Mammary epithelial cell (primary cell): ENCODE data around the gene APBA2.

Experiments used
- EZH2 ChIP-seq: IDR thresholded peaks from 2 replicates; pipeline ENCODE4 v1.6.1; 2012; ENCODE audit warnings: low read length, inconsistent platforms, borderline replicate concordance
- TF ChIP-seq, protein P1 (sequence below), 2 donors: IDR thresholded peaks in 1 of 2; conservative IDR thresholded peaks in 1 of 2; 2 replicates each; pipeline ENCODE4 v1.5.1; 2011 to 2012; ENCODE audit warnings: inconsistent platforms in 2 of 2, low read length in 2 of 2, mild to moderate bottlenecking in 2 of 2, control low read depth in 1 of 2, low read depth in 1 of 2; ENCODE audit not compliant: insufficient read depth in 1 of 2; ENCODE audit errors: extremely low read depth in 1 of 2

DNA sequence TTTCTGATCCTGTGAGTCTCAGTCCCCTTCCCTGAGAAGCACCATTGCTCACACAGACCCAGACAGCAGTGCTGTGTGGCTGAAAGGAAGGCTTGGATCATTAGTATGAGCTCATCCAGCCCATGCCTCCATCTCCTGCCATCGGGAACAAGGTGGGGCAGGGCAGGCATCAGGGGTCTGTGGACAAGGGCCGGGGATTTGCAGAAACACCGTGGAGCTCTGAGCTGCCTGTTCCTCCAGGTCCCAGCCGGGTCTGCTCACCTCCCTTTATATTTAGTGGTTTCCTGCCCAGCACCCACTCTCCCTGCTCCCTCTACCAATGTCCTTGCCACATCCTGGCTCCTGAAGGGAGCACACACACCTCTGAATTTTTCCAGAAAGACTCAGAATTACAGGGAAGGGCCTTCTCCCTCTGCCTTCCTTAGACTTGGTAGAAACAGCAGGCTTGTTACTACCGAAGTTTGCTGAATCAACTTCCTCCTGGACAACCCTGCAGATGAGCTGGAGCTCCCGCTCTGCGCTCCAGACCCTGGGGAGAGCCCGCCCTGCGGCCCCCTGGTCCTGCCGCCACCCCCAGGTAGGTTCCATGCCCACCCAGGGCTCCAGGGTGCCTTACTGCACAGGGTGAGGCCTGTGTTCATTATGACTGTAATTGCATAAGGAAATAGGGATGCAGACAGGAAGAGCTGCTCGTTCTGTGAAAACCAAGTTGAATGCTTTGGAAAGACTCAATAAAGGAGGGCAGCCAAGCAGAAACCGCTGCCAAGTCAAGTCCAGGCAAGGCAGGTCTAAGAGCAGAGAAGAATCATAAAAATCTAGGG, 255.7 kb downstream of the APBA2 start:
- TF ChIP-seq, protein P1, sequence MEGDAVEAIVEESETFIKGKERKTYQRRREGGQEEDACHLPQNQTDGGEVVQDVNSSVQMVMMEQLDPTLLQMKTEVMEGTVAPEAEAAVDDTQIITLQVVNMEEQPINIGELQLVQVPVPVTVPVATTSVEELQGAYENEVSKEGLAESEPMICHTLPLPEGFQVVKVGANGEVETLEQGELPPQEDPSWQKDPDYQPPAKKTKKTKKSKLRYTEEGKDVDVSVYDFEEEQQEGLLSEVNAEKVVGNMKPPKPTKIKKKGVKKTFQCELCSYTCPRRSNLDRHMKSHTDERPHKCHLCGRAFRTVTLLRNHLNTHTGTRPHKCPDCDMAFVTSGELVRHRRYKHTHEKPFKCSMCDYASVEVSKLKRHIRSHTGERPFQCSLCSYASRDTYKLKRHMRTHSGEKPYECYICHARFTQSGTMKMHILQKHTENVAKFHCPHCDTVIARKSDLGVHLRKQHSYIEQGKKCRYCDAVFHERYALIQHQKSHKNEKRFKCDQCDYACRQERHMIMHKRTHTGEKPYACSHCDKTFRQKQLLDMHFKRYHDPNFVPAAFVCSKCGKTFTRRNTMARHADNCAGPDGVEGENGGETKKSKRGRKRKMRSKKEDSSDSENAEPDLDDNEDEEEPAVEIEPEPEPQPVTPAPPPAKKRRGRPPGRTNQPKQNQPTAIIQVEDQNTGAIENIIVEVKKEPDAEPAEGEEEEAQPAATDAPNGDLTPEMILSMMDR (conservative IDR thresholded peaks at IDR 0.05 in 1 of 2, IDR thresholded peaks at IDR 0.05 in 1 of 2; ENCODE audit: extremely low read depth in 1 of 2, insufficient read depth in 1 of 2, low read depth in 1 of 2, low read length in 2 of 2), result no peak
- no peak for TF ChIP-seq EZH2
